Neuronal stem cell (in vitro differentiated cells): Measurements from ENCODE around the gene CD200R1.
A peak's percentile ranks its signal among the peaks of the same experiment; 100 is the strongest.

Source experiments
- DNase-seq: peaks from one replicate; pipeline ENCODE4 v3.0.0-alpha.2; 2013; ENCODE audit warnings: low spot score
- H2AFZ ChIP-seq: one replicate; pipeline ENCODE4 v1.6.1; 2013; ENCODE audit warnings: mild to moderate bottlenecking, low read length, inconsistent platforms
- H2AK5ac ChIP-seq: 2 replicates; pipeline ENCODE4 v1.6.1; 2013; ENCODE audit warnings: low read depth, mild to moderate bottlenecking, inconsistent platforms, low read length, moderate library complexity, mixed read lengths
- H2BK120ac ChIP-seq: 2 replicates; pipeline ENCODE4 v1.6.1; 2013; ENCODE audit warnings: low read depth, mild to moderate bottlenecking, inconsistent platforms, low read length, moderate library complexity, mixed read lengths
- H2BK12ac ChIP-seq: one replicate; pipeline ENCODE4 v1.6.1; 2013; ENCODE audit warnings: low read length, inconsistent platforms
- H2BK15ac ChIP-seq: 2 replicates; pipeline ENCODE4 v1.6.1; 2013; ENCODE audit warnings: mild to moderate bottlenecking, low read length, inconsistent platforms, mixed read lengths
- H2BK5ac ChIP-seq: one replicate; pipeline ENCODE4 v1.6.1; 2013; ENCODE audit warnings: inconsistent platforms, mild to moderate bottlenecking, low read length, moderate library complexity
- H3K14ac ChIP-seq: one replicate; pipeline ENCODE4 v1.6.1; 2013; ENCODE audit warnings: low read length, inconsistent platforms
- H3K18ac ChIP-seq: 2 replicates; pipeline ENCODE4 v1.6.1; 2013; ENCODE audit warnings: low read length, inconsistent platforms
- H3K23ac ChIP-seq: 2 replicates; pipeline ENCODE4 v1.6.1; 2013; ENCODE audit warnings: low read depth, mild to moderate bottlenecking, mixed read lengths, low read length, inconsistent platforms; ENCODE audit not compliant: poor library complexity
- H3K27ac ChIP-seq: replicated peaks from 3 replicates; pipeline ENCODE4 v1.5.1; 2013; ENCODE audit warnings: low read length, inconsistent platforms
- H3K27me3 ChIP-seq, 3 experiments: 2 replicates each; pipeline ENCODE4 v1.6.1; 2013; ENCODE audit warnings: low read length in 3 of 3, mild to moderate bottlenecking in 2 of 3, inconsistent platforms in 1 of 3, low read depth in 1 of 3, mixed read lengths in 1 of 3, moderate library complexity in 1 of 3; ENCODE audit not compliant: control insufficient read depth in 3 of 3, insufficient read depth in 3 of 3
- H3K36me3 ChIP-seq, 2 donors: replicated peaks in 1 of 2; 2 replicates each; pipeline ENCODE4 v1.6.1; 2013; ENCODE audit warnings: low read length in 2 of 2; ENCODE audit not compliant: control insufficient read depth in 2 of 2, insufficient read depth in 2 of 2
- H3K4ac ChIP-seq: 2 replicates; pipeline ENCODE4 v1.6.1; 2013; ENCODE audit warnings: inconsistent platforms, mild to moderate bottlenecking, low read length, moderate library complexity
- H3K4me1 ChIP-seq, 2 donors: 1 replicate in 1 of 2; 2 replicates in 1 of 2; pipeline ENCODE4 v1.6.1; 2013; ENCODE audit warnings: low read length in 2 of 2, low read depth in 1 of 2; ENCODE audit not compliant: control insufficient read depth in 2 of 2, insufficient read depth in 1 of 2
- H3K4me2 ChIP-seq: one replicate; pipeline ENCODE4 v1.6.1; 2013; ENCODE audit warnings: mild to moderate bottlenecking, low read length, inconsistent platforms; ENCODE audit not compliant: insufficient read depth, poor library complexity, severe bottlenecking
- H3K4me3 ChIP-seq, 2 donors: 2 replicates each; pipeline ENCODE4 v1.5.1; 2013; ENCODE audit warnings: low read length in 2 of 2, mild to moderate bottlenecking in 2 of 2, inconsistent platforms in 1 of 2, moderate library complexity in 1 of 2
- H3K79me1 ChIP-seq: one replicate; pipeline ENCODE4 v1.6.1; 2013; ENCODE audit warnings: low read depth, mild to moderate bottlenecking, inconsistent platforms, low read length, moderate library complexity
- H3K9ac ChIP-seq: one replicate; pipeline ENCODE4 v1.6.1; 2013; ENCODE audit warnings: mild to moderate bottlenecking, low read depth, low read length, inconsistent platforms; ENCODE audit not compliant: poor library complexity
- H3K9me3 ChIP-seq, 2 donors: replicated peaks in 1 of 2; 2 replicates each; pipeline versions ENCODE3 to v1.6.1; 2013; ENCODE audit warnings: low read length in 2 of 2, mild to moderate bottlenecking in 2 of 2, inconsistent platforms in 1 of 2, low read depth in 1 of 2, mixed read lengths in 1 of 2, moderate library complexity in 1 of 2; ENCODE audit not compliant: control insufficient read depth in 2 of 2, insufficient read depth in 1 of 2
- H4K8ac ChIP-seq: one replicate; pipeline ENCODE4 v1.6.1; 2013; ENCODE audit warnings: low read depth, mild to moderate bottlenecking, inconsistent platforms, low read length, moderate library complexity
- H4K91ac ChIP-seq: one replicate; pipeline ENCODE4 v1.6.1; 2013; ENCODE audit warnings: low read length, low read depth, mild to moderate bottlenecking, inconsistent platforms; ENCODE audit not compliant: poor library complexity
- WGBS, 2 donors: extraction: QIAGEN DNeasy Blood & Tissue Kit; methylation state at CpG; one replicate each; pipeline ENCODE4 v1.1.7; 2013; ENCODE audit warnings: missing lambda C conversion rate in 2 of 2, mixed read lengths in 1 of 2; ENCODE audit not compliant: insufficient read length in 2 of 2, insufficient replicate concordance in 1 of 2; ENCODE audit errors: extremely low coverage in 2 of 2; 5-methylcytosine and 5-hydroxymethylcytosine counted together

CD200R1 gene

GRCh38 chr3:112995800-112996199, 20.9 kb upstream of the CD200R1 start:
- H4K8ac ChIP-seq: no peak overlapping the region
- H3K27me3 ChIP-seq: no peaks in the 10 kb centered on the region
- H3K9ac ChIP-seq: no peak overlapping the region
- H2BK120ac ChIP-seq: no peak overlapping the region
- H2BK5ac ChIP-seq: no peak overlapping the region
- no peak overlapping the region for H2BK12ac ChIP-seq
- H3K36me3 ChIP-seq: peaks cover 5 to 60% of the 10 kb centered on the region in 2 donors
- H3K4ac ChIP-seq: no peak overlapping the region
- H2AK5ac ChIP-seq: no peak overlapping the region
- no peak overlapping the region for H3K23ac ChIP-seq
- WGBS, 2 donors: no CpG with 5 or more reads among the region's 4 CpGs
- DNase-seq: no peak
- no peak overlapping the region for H3K14ac ChIP-seq
- no peak overlapping the region for H3K27ac ChIP-seq
- H3K79me1 ChIP-seq: no peaks in the 10 kb centered on the region
- no peak overlapping the region for H3K4me3 ChIP-seq
- peaks cover 0 to 9% of the 10 kb centered on the region in 2 donors for H3K4me1 ChIP-seq
- no peak overlapping the region for H3K4me2 ChIP-seq
- H4K91ac ChIP-seq: no peak overlapping the region
- no peak overlapping the region for H2BK15ac ChIP-seq
- H3K18ac ChIP-seq: no peak overlapping the region
- H3K9me3 ChIP-seq: no peaks in the 10 kb centered on the region
- no peak overlapping the region for H2AFZ ChIP-seq

GRCh38 chr3:112990672-112991602, 16.0 kb upstream of the CD200R1 start, which contains the start of gene GTPBP8:
GTPBP8 (plus strand) TSS chr3:112990984; CDS start chr3:112991000, 16 bp downstream.
- Histone ChIP-seq H3K27me3 (peaks cover 0 to 6% (median 0%) of the 10 kb centered on the region in 3 experiments), H3K27ac (peak within 1 kb of the TSS; percentile 98), H2AFZ (peak within 1 kb of the TSS; percentile 91), H2BK5ac (peak within 1 kb of the TSS; percentile 62), H4K8ac (peak within 1 kb of the TSS; percentile 21), H3K4me1 (peaks cover 2 to 9% of the 10 kb centered on the region in 2 donors), H3K4me2 (peak within 1 kb of the TSS; percentile 78), H3K18ac (peak within 1 kb of the TSS; percentile 99), H4K91ac (no peak within 1 kb of the TSS), H3K14ac (no peak within 1 kb of the TSS), H3K79me1 (no peaks in the 10 kb centered on the region), H2BK120ac (no peak within 1 kb of the TSS), H2BK15ac (peak within 1 kb of the TSS; percentile 64), H3K4ac (no peak within 1 kb of the TSS), H3K23ac (peak within 1 kb of the TSS; percentile 86), H3K9ac (peak within 1 kb of the TSS; percentile 92), H2BK12ac (no peak within 1 kb of the TSS), H3K36me3 (peaks cover 0 to 12% of the 10 kb centered on the region in 2 donors), H3K9me3 (no peaks in the 10 kb centered on the region), H2AK5ac (no peak within 1 kb of the TSS), H3K4me3 (peak within 1 kb of the TSS; percentile 69 to 88)
- DNase-seq: peak; percentile 82
- no CpG with 5 or more reads among the region's 70 CpGs for WGBS, 2 donors

- H2BK5ac ChIP-seq: no peak overlapping the region
- H2BK120ac ChIP-seq: no peak overlapping the region
- WGBS, 2 donors: no CpG with 5 or more reads among the region's 9 CpGs
- no peaks in the 10 kb centered on the region for H3K9me3 ChIP-seq
- H3K27ac ChIP-seq: no peak overlapping the region
- H3K18ac ChIP-seq: no peak overlapping the region
- H3K4me3 ChIP-seq: no peak overlapping the region
- H2AFZ ChIP-seq: no peak overlapping the region
- H3K9ac ChIP-seq: no peak overlapping the region
- H3K27me3 ChIP-seq: peaks cover 0 to 25% (median 0%) of the 10 kb centered on the region in 3 experiments
- H3K4me2 ChIP-seq: no peak overlapping the region
- H4K91ac ChIP-seq: no peak overlapping the region
- H3K79me1 ChIP-seq: no peaks in the 10 kb centered on the region
- no peak overlapping the region for H3K14ac ChIP-seq
- no peak overlapping the region for H3K23ac ChIP-seq
- H2BK12ac ChIP-seq: no peak overlapping the region
- no peaks in the 10 kb centered on the region for H3K36me3 ChIP-seq
- peaks cover 2 to 9% of the 10 kb centered on the region in 2 donors for H3K4me1 ChIP-seq
- no peak overlapping the region for H3K4ac ChIP-seq
- H4K8ac ChIP-seq: no peak overlapping the region
- peak overlapping the region; percentile 66 for H2AK5ac ChIP-seq
- no peak overlapping the region for H2BK15ac ChIP-seq
- no peak for DNase-seq
Measured at GRCh38 chr3:112987710-112988334, 12.9 kb upstream of the CD200R1 start.

- H3K27me3 ChIP-seq: peaks cover 0 to 33% (median 0%) of the 10 kb centered on the region in 3 experiments
- no peak overlapping the region for H3K27ac ChIP-seq
- no peak overlapping the region for H4K91ac ChIP-seq
- H3K18ac ChIP-seq: no peak overlapping the region
- H3K36me3 ChIP-seq: no peaks in the 10 kb centered on the region
- no peaks in the 10 kb centered on the region for H3K9me3 ChIP-seq
- no peak overlapping the region for H3K4me3 ChIP-seq
- H2AFZ ChIP-seq: no peak overlapping the region
- no peak overlapping the region for H2BK12ac ChIP-seq
- no CpG with 5 or more reads among the region's 2 CpGs for WGBS, 2 donors
- no peak overlapping the region for H3K23ac ChIP-seq
- no peak overlapping the region for H4K8ac ChIP-seq
- no peak overlapping the region for H3K9ac ChIP-seq
- no peak overlapping the region for H2BK15ac ChIP-seq
- H3K79me1 ChIP-seq: no peaks in the 10 kb centered on the region
- no peak for DNase-seq
- no peaks in the 10 kb centered on the region for H3K4me1 ChIP-seq
- no peak overlapping the region for H2BK5ac ChIP-seq
- no peak overlapping the region for H3K4ac ChIP-seq
- H2BK120ac ChIP-seq: no peak overlapping the region
- H3K4me2 ChIP-seq: no peak overlapping the region
- no peak overlapping the region for H2AK5ac ChIP-seq
- no peak overlapping the region for H3K14ac ChIP-seq
Measured at GRCh38 chr3:112984485-112984884, 9.6 kb upstream of the CD200R1 start.
